Keratinocyte (primary cell): Measurements from ENCODE around the gene INTS1. TPM values are rescaled to one million over a fixed set of nuclear protein-coding genes. Genes with fewer than 3 reads are reported as not detected.

ENCODE experiments used
- DNase-seq: peaks from one replicate; pipeline ENCODE4 v3.0.0-alpha.2; 2011; ENCODE audit warnings: low read depth, missing footprints, low spot score
- FAIRE-seq: peaks from 2 replicates; lab custom pipeline; 2011; peaks lifted over from hg19 to GRCh38; lab: Jason Lieb, UNC
- H2AFZ ChIP-seq: 2 replicates; pipeline ENCODE4 v1.6.0; 2012; ENCODE audit warnings: low read length, control low read depth, inconsistent platforms; ENCODE audit not compliant: control insufficient read depth
- H3K27ac ChIP-seq: 2 replicates; pipeline ENCODE4 v1.5.1; 2011; ENCODE audit warnings: low read length; ENCODE audit not compliant: control insufficient read depth, insufficient read depth
- H3K27me3 ChIP-seq: 3 replicates; pipeline ENCODE4 v1.6.0; 2011; ENCODE audit warnings: low read length; ENCODE audit not compliant: control insufficient read depth, insufficient read depth; ENCODE audit errors: extremely low read depth
- H3K36me3 ChIP-seq, 2 experiments: 2 replicates in 1 of 2; 3 replicates in 1 of 2; pipeline ENCODE4 v1.5.1; 2011; ENCODE audit warnings: low read length in 2 of 2, mild to moderate bottlenecking in 1 of 2; ENCODE audit not compliant: control insufficient read depth in 2 of 2, insufficient read depth in 2 of 2; ENCODE audit errors: extremely low read depth in 1 of 2
- H3K4me1 ChIP-seq: 3 replicates; pipeline ENCODE4 v1.5.1; 2011; ENCODE audit warnings: low read length; ENCODE audit not compliant: control insufficient read depth, insufficient read depth; ENCODE audit errors: extremely low read depth
- H3K4me2 ChIP-seq: 3 replicates; pipeline ENCODE4 v1.6.0; 2011; ENCODE audit warnings: low read depth, low read length; ENCODE audit not compliant: control insufficient read depth, insufficient read depth; ENCODE audit errors: extremely low read depth
- H3K4me3 ChIP-seq, 3 experiments: fragments of 200-600 bp in 1 of 3; sonication (generic) in 1 of 3; 2 replicates in 2 of 3; 3 replicates in 1 of 3; pipeline ENCODE4 v1.5.1; 2011 to 2016; ENCODE audit warnings: low read length in 3 of 3, mild to moderate bottlenecking in 3 of 3, control low read depth in 2 of 3, inconsistent platforms in 1 of 3, low read depth in 1 of 3, mixed read lengths in 1 of 3, mixed run types in 1 of 3, moderate library complexity in 1 of 3; ENCODE audit not compliant: control insufficient read depth in 2 of 3, insufficient read depth in 2 of 3; ENCODE audit errors: extremely low read depth in 1 of 3
- H3K79me2 ChIP-seq: 2 replicates; pipeline ENCODE4 v1.6.0; 2012; ENCODE audit warnings: low read length; ENCODE audit not compliant: control insufficient read depth, insufficient read depth
- H3K9ac ChIP-seq: 3 replicates; pipeline ENCODE4 v1.6.0; 2011; ENCODE audit warnings: low read length; ENCODE audit not compliant: control insufficient read depth, insufficient read depth; ENCODE audit errors: extremely low read depth
- H3K9me1 ChIP-seq: 3 replicates; pipeline ENCODE4 v1.6.0; 2011; ENCODE audit warnings: low read length; ENCODE audit not compliant: control insufficient read depth, insufficient read depth; ENCODE audit errors: extremely low read depth
- H3K9me3 ChIP-seq: 2 replicates; pipeline ENCODE4 v1.5.1; 2012; ENCODE audit warnings: low read depth, low read length; ENCODE audit not compliant: control insufficient read depth
- H4K20me1 ChIP-seq: 3 replicates; pipeline ENCODE4 v1.6.0; 2011; ENCODE audit warnings: low read length; ENCODE audit not compliant: control insufficient read depth, insufficient read depth; ENCODE audit errors: extremely low read depth
- EZH2 ChIP-seq: IDR thresholded peaks from one replicate; pipeline ENCODE4 v1.6.1; 2012; ENCODE audit warnings: inconsistent platforms, mild to moderate bottlenecking, low read length, moderate library complexity
- dilution Hi-C: fragments of 300-500 bp; cut with MboI; formaldehyde crosslinking; loops from one replicate; pipeline ENCODE4 v1.7.0; 2020; ENCODE audit warnings: low sequenced_read_pairs; ENCODE audit not compliant: extremely low pct_ligation_motif_present
- polyA plus RNA-seq, 5 experiments: library from polyadenylated mRNA; depleted of rRNA in 3 of 5; stranded (reverse) in 3 of 5; stranded (forward) in 1 of 5; unstranded in 1 of 5; fragments of >200 nt; gene quantifications; 1 replicate in 1 of 5; 2 replicates in 3 of 5; 3 replicates in 1 of 5; pipeline versions ENCODE4 v1.2.1 to v1.2.3, GENCODE V29; 2011 to 2012; ENCODE audit warnings: missing spikeins in 2 of 5, low read depth in 1 of 5, low replicate concordance in 1 of 5
- TF ChIP-seq, protein P1 (sequence below), 3 experiments: IDR thresholded peaks in 1 of 3; conservative IDR thresholded peaks in 1 of 3; optimal IDR thresholded peaks in 1 of 3; 2 replicates in 2 of 3; 3 replicates in 1 of 3; pipeline versions ENCODE3 to v1.5.1; 2011; ENCODE audit warnings: low read length in 3 of 3, mild to moderate bottlenecking in 3 of 3, moderate library complexity in 2 of 3, control low read depth in 1 of 3, inconsistent platforms in 1 of 3; ENCODE audit not compliant: insufficient read depth in 2 of 3; ENCODE audit errors: extremely low read depth in 1 of 3

The INTS1 gene
- polyA plus RNA-seq, 1 donor (not counting 4 experiments of a cell fraction or from before 2014, with no cell fraction given) = 10.6 TPM

DNA sequence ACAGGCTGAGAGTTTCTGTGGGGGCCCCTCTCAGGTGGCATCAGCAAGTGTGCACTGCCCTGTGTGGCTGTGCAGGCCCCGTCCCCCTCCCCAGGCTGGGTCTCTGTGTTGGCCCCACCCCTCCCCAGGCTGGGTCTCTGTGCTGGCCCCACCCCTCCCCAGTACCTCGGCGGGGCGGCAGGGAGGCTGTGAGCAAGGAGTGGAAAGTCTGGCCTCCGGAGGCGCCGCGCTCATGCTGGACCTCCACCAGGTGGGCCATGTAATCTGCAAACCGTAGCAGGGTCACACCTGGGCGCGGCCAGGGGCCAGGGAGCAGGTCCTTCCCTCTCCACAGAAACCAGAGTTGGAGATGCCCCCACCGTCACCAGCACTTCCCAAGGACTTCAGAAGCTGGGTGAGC lies 23.5 kb downstream of the INTS1 start:
- H2AFZ ChIP-seq = no peak overlapping the region
- H3K4me1 ChIP-seq = no peaks in the 10 kb centered on the region
- no peak for TF ChIP-seq EZH2
- TF ChIP-seq, protein P1, sequence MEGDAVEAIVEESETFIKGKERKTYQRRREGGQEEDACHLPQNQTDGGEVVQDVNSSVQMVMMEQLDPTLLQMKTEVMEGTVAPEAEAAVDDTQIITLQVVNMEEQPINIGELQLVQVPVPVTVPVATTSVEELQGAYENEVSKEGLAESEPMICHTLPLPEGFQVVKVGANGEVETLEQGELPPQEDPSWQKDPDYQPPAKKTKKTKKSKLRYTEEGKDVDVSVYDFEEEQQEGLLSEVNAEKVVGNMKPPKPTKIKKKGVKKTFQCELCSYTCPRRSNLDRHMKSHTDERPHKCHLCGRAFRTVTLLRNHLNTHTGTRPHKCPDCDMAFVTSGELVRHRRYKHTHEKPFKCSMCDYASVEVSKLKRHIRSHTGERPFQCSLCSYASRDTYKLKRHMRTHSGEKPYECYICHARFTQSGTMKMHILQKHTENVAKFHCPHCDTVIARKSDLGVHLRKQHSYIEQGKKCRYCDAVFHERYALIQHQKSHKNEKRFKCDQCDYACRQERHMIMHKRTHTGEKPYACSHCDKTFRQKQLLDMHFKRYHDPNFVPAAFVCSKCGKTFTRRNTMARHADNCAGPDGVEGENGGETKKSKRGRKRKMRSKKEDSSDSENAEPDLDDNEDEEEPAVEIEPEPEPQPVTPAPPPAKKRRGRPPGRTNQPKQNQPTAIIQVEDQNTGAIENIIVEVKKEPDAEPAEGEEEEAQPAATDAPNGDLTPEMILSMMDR (optimal IDR thresholded peaks at IDR 0.05 in 1 of 3, IDR thresholded peaks at IDR 0.05 in 1 of 3, conservative IDR thresholded peaks at IDR 0.05 in 1 of 3; ENCODE audit: extremely low read depth in 1 of 3, insufficient read depth in 2 of 3, low read length in 3 of 3) = no peak
- no peaks in the 10 kb centered on the region for H4K20me1 ChIP-seq
- no peak overlapping the region for H3K4me2 ChIP-seq
- FAIRE-seq = no peak
- H3K9ac ChIP-seq = no peak overlapping the region
- H3K9me1 ChIP-seq = no peaks in the 10 kb centered on the region
- no peak for DNase-seq
- H3K27me3 ChIP-seq = no peaks in the 10 kb centered on the region
- no peak overlapping the region for H3K4me3 ChIP-seq
- dilution Hi-C loops = no loop called here
- H3K9me3 ChIP-seq = no peaks in the 10 kb centered on the region
- H3K36me3 ChIP-seq = peaks cover 16 to 32% of the 10 kb centered on the region in 2 experiments
- no peak overlapping the region for H3K27ac ChIP-seq
- H3K79me2 ChIP-seq = no peaks in the 10 kb centered on the region

DNA sequence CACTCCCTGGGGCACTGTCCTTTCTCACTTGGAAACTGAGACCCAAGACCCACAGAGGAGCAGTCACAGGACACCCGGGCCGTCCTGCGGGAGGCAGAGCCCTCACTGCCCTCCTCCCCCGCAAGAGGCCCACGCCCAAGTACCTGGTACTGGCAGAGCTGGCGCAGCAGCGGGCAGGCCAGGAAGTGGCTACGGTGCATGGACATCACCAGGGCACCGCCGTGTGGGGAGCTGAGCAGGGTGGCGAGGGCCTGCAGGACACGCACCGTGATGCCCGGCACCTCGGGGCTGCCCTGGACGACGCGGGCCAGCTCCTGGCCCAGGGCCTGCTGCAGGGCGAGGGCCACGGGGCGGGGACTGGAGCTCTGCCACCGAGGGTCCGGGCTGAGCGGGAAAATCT lies 24.9 kb downstream of the INTS1 start:
- dilution Hi-C loops = no loop called here
- Histone ChIP-seq H3K9ac (no peak overlapping the region), H3K4me1 (peaks cover 6% of the 10 kb centered on the region), H3K36me3 (peaks cover 19 to 27% of the 10 kb centered on the region in 2 experiments), H3K9me1 (no peaks in the 10 kb centered on the region), H3K27ac (no peak overlapping the region), H3K79me2 (no peaks in the 10 kb centered on the region), H3K27me3 (no peaks in the 10 kb centered on the region), H3K4me2 (no peak overlapping the region), H2AFZ (no peak overlapping the region), H4K20me1 (no peaks in the 10 kb centered on the region), H3K9me3 (no peaks in the 10 kb centered on the region), H3K4me3 (no peak overlapping the region)
- TF ChIP-seq EZH2 = no peak
- TF ChIP-seq, protein P1 (optimal IDR thresholded peaks at IDR 0.05 in 1 of 3, IDR thresholded peaks at IDR 0.05 in 1 of 3, conservative IDR thresholded peaks at IDR 0.05 in 1 of 3; ENCODE audit: extremely low read depth in 1 of 3, insufficient read depth in 2 of 3, low read length in 3 of 3) = no peak
- no peak for FAIRE-seq
- no peak for DNase-seq
